GM12864 (cell line): ENCODE results near the gene MLXIP.
"Not testable (repeated sequence)": the region's sequence is repeated elsewhere in the genome, so short reads cannot be mapped to it uniquely, and the experiment has no call there.

Experiments
- DNase-seq: peaks from one replicate; pipeline ENCODE4 v3.0.0-alpha.2; 2011; ENCODE audit warnings: low read depth
- H3K4me3 ChIP-seq: 2 replicates; pipeline ENCODE4 v1.5.1; 2011; ENCODE audit warnings: mild to moderate bottlenecking, low read depth, low read length, control low read depth
- CTCF ChIP-seq: IDR thresholded peaks from 2 replicates; pipeline ENCODE4 v1.5.1; 2011; ENCODE audit warnings: low read depth, mild to moderate bottlenecking, moderate library complexity, low read length, control low read depth, inconsistent platforms; ENCODE audit errors: missing control alignments

MLXIP gene

GRCh38 chr12:122174155-122174845 is 95.7 kb downstream of the MLXIP start, which contains the start of gene IL31:
TSS of gene IL31 (minus strand) at chr12:122174221. CDS start at chr12:122174172, 49 bp downstream.
- no peak for DNase-seq
- H3K4me3 ChIP-seq, result no peak within 1 kb of the TSS
- TF ChIP-seq CTCF, result no peak

GRCh38 chr12:122176473-122176872 is 97.9 kb downstream of the MLXIP start:
- not testable (repeated sequence) for H3K4me3 ChIP-seq, DNase-seq

GRCh38 chr12:122182887-122183587 is 104.5 kb downstream of the MLXIP start, which contains the start of gene LRRC43:
TSS of gene LRRC43 (plus strand) at chr12:122183123. CDS start at chr12:122183145, 22 bp downstream.
- no peak for TF ChIP-seq CTCF
- peak within 1 kb of the TSS; percentile 50 for H3K4me3 ChIP-seq
- DNase-seq, result no peak

GRCh38 chr12:122183588-122183940 is 105.0 kb downstream of the MLXIP start:
- no peak overlapping the region for H3K4me3 ChIP-seq
- TF ChIP-seq CTCF, result no peak
- no peak for DNase-seq

GRCh38 chr12:122184517-122184916 is 106.0 kb downstream of the MLXIP start:
- DNase-seq, result no peak
- no peak overlapping the region for H3K4me3 ChIP-seq
- no peak for TF ChIP-seq CTCF

- no peak for TF ChIP-seq CTCF
- no peak overlapping the region for H3K4me3 ChIP-seq
- no peak for DNase-seq
Observed at GRCh38 chr12:122185079-122185478, 106.5 kb downstream of the MLXIP start.

GRCh38 chr12:122185494-122186082 is 107.0 kb downstream of the MLXIP start:
- no peak for TF ChIP-seq CTCF
- no peak for DNase-seq
- H3K4me3 ChIP-seq, result no peak overlapping the region
